ENCODE measurements around the gene NDUFV1.
"Not testable (repeated sequence)": the region's sequence is repeated elsewhere in the genome, so short reads cannot be mapped to it uniquely, and the experiment has no call there.

NDUFV1 gene

DNA sequence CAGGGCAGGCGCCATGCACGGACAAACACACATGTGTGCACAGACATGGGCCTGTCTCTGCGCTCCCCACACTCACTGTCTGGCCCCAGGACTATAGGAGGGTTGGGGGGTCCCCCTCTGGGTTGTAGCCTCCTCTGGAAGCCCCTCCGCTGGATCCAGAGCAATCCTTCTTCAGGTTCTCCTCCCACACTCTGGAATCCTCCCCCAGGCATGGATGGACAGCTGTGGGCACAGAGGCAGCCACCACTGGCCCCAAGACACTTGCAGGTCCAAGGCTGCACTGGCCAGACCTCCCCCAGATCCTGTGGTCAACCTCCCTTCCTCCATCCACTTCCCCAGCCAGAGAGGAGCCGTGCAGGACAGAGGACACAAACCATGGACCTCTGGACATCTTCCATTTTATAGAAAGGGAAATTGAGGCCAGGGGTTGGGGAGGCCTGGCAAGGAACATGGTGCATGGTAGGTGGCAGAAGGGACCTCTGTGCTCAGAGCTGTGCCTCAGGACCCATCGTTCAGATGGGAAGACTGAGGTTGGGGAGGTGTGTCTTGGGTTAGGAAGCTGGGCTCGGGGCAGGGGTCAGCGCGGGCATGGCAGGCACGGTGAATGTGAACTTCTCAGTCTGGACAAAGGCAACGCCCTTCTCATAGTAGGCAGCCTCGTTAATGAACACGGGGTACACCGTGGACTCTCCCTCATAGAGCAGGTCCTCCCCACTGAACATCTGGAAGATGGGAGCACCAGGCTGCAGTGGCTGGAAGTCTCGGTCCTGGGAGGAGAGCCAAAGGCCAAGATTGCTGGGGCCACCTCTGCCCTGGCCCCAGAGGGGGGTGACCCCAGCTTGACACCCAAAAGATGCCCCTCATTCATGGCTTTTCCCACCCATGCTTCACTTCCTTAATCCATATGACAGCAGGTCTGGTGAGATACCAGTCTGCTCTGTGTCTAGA, 35.7 kb downstream of the NDUFV1 start:
- no peak for DNase-seq

DNA sequence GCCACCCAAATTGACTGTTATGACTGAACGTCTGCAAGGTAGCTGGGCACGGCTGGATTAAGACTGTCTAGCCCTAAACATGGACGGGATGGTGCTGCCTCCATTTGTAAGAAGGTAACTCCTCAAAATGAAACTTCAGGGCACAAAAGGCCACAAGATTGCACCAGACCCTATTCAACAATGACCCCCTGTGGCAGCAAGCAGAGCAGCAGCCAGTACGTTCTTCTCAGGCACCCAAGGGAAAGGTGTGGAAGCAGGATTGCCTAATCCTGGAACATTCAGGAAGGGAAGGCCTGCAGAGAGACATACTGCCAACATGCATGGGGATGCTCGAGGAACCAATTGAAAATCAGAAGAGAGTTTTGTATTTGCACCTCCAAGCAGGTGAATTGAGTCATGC, 37.3 kb downstream of the NDUFV1 start:
- no peak for DNase-seq

DNA sequence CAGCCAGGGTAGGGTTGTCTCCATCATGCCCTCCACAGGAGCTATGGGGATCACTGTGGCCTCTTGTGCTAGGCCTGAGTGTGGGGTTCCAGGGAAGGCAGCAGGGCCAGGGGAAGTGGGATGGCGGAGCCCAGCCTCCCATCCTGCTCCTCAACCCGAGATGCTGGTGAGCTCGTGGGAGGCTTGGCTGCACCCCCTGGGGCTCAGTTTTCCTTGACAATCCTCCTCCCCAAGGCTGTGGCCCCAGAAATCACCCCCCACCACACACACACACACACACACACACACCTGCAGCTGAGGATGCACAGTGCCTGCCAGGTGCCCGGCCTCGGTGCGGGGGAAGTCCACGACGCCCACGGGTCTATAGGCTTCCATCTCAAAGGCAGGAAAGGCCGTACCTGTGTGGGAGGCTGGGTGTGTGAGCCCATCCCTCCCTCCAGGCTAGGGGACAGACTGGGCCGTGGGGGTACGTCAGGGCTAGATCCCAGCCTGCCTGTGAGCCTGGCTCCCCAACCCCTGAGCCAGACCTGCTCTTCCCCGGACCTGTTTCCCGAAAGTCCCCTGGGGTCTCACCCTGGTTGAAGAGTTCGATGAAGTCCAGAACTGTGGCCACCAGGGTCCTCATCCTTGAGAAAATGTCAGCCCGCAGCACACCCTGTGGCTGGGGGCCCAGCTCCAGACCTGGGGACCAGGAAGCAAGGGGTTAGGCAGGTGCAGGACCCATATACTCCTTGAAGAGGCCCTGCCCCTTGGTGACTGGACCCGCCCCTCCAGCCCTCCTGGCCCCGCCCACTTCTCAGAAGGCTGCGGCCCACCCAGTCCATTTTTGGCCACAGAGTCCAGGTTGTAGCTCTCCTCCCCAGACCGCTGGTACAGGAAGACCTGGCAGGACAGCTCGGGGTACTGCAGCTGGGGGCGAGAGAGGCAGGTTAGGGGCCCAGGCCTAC, 38.0 kb downstream of the NDUFV1 start:
- no peak for DNase-seq

DNA sequence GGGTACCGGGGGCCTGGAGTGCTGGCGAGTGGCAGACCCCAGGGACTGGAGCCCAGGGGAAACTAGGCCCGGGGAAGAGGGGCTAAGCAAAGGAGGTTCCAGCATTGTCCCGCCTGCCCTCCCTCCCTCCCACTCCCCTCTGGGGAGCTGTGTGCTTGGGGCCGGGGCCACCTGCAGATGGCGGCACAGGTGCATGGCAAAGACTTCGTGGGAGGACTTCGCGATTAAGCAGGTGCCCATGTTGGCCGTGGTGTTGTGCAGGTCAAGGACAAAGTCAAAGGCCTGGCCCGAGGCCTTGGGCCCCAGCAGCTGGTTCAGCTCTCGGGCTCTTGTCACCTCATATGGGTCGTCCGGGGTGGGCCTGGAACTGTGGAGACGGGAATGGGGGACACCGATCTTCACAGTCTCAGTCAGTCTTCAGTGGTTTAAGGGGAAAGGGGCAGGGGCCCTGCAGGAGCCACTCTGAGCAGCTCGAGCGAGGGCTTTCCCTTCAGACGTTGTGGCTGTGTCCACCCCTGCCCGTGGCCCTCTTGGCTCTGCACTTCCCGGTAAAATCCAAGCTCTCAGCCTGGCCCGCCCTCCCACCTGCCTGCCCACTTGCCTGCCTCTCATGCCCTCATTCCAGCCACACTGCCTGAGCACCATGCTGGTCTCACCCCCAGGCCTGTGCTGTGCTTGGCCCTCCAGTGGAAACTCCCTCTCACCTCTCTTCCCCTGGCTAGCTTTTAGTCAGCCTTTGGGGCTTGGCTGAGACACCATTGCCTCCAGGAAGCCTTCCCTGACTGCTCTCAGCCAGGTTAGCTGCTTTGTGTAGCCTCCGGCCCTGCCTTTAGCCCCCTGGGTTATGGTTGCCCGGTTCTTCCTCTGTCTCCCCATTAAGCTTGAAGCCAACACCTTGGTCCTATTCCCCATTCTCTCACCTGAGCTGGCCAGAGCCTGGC, 39.1 kb downstream of the NDUFV1 start:
- no peak for DNase-seq

DNA sequence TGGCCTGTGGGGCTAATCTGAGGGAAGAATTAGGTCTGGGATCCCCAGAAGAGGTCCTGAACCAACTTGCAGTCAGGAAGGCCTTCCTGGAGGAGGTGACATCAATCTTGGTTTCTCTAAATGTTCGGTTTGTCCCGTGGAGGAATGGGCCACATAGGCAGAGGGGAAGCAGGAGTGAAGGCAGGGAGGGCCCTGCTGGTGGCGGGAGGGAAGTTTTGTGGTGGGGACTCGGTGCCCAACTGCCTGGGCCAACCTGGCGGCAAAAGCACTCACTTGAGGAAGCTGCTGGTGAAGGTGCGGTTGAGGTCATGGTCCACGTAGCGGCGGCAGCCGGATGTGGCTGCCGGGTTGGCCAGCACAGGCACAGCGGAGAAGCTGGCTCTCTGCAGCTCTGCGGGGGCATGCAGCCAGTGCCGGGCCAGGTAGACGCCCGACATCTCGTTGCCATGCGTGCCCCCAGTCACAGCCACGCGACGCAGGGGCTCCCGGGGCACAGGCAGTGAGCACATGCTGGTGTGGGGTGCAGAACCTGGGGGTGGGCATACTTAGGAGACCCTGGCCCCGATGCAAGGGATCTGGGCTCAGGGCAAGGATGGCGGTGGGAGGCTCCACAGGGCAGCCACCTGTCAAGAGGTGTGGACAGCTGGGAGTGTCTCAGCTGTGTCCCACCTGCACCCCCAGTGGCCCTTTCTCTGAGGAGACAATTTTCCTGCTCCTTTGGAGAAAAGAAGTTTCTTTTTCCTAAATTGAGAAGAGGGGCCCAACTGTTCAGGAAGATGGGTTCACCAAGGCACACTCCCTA, 40.0 kb downstream of the NDUFV1 start:
- peak; percentile 30 for DNase-seq

DNA sequence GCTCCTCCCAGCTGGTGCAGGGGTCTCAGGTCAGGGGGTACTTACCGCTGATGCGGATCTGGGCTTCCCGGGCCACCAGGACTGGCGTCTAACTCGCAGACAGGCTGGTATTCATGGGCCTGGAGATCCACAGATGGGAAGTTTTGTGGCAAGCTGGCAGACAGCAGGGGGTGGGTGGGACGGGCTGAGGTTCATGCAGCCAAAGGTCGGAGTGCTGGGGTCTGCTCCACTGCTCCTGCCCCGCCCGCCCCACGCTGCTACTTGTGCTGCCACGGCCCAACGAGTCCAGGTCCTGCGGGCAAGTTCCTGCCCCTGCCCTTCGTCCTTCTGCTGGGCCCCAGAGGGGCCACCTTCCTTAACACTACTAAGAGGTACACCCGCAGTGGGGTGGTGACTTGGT, 40.7 kb downstream of the NDUFV1 start:
- DNase-seq, result no peak

DNA sequence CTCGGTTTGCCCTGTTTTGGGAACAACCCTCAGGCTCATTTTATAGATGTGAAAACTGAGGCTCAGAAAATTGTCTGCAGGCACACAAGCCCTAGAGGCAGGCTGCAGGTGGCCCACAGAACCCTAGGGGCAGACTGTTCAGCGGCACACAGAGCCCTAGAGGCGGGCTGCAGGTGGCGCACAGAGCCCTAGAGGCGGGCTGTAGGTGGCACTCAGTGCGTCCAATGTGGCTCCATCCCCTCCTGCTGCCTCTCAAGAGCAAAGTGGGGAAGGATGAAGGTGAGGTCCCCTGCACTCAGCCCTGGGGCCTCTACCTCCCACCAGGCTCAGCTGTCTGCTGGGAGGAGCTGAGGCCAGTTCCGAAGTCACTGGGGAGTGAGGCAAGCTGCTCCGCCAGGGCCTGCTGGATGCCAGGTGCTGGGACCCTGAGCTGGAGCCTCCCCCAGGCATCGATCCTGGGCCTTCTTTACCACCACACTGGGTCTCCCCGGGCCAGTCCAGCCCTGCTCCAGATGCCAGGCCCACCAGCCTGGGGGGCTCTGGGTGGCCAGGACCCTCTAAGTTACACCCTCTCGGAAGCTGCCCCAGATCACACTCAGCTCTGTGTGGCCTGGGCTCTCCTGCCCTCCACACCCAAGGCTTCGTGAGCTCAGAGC, 41.5 kb downstream of the NDUFV1 start:
- DNase-seq, result peak; percentile 39

DNA sequence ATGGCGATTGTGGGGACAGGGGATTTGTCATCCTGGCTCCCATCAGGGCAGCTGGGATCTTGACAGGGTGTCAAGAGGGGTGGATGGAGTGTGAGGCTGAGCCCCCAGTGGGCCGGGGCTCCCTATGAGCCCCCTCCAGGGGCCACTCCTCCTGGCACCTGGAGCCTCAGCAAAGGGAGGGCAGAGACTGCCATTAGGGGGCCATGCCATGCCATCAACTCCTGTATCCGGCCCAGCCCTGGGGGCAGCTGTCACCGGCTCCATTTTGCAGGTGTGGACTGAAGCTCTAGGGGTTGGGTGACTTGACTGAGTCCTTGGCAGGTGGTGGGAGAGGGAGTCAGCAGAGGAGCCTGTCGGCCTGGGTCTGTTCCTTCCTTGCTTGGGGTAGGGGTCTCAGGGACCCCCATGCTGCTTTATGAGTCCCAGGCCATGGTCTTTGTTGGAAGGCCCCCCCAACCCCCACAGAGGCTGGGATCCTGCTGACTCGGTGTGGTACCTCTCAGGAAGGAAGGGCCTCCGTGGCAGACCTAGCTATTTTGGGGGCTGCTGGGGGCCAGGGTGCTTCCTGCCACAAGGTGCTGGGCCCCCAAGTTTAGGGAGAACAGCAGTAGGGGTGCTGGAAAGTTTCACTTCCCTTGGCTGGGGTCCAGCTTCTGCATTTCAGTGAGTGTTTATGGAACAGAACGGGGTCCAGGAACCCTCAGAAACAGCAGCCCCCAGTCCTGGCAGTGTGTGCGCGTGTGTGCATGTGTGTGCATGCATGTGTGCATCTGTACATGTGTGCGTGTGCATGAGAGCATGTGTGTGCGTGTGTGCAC, 42.3 kb downstream of the NDUFV1 start:
- DNase-seq, result no peak

DNA sequence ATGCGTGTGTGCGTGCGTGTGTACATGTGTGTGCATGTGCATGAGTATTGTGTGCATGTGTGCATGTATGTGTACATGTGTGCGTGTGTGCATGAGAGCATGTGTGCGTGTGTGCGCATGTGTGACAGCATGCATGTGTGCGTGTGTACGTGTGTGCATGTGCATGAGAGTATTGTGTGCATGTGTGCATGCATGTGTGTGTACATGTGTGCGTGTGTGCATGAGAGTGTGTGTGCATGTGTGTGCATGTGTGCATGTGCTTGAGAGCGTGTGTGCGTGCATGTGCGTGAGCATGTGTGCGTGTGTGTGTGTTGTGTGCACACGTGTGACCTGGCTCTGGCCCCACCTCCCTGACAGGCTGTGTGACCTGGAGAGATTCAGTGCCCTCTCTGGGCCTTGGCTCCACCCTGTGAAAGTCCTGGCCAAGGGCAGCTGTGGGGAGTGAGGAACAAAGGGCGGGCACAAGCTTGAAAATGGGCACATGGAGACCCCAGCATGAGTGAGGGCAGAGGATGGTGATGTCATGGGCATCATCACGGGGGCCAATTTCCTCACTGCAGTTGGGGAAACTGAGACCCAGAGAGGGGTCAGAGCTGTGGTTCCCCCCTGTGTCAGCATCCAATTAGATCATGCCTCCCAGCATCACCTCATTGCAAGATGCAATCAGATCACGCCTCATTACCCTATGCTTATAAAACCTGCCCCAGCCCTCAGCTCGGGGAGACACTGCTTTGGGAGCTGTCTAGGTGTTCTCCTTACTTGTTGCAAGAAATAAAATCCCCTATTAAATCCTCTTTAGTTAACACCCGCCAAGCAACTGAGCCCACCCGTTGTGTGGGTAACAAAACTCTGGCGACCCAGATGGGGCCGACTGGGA, 43.1 kb downstream of the NDUFV1 start:
- DNase-seq, result no peak

DNA sequence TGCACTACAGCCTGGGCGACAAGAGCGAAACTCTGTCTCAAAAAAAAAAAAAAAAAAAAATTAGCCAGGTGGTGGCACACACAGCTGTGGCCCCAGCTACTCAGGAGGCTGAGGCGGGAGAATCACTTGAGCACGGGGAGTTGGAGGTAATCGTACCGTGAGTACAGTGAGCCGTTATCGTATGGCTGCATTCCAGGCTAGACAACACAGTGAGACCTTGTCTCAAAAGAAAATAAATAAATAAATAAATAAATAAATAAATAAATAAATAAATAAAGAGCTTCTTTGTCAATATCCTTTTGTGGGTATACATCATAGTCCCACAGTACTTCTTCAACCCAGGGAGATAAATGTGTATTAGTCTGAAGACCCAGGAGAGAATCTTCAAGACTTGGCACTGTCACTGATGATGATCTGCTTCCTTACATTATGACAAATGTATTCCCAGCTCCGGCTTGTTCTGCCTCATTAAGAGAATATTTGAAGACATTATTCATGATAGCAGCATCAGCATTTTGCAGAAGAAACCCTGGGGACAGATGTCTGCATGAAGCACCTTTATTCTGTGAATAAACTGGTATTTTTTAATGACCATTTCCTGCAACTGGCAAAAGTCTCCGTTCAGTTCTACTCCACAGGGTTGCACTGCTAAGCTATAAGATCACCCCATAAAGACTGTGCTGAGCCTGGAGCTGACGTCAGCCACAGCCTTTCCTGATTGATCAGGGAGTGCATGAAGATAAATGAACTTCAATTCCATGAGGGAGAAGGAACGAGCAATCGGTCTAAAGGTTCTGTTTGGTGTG, 45.4 kb downstream of the NDUFV1 start:
- no peak for DNase-seq

DNA sequence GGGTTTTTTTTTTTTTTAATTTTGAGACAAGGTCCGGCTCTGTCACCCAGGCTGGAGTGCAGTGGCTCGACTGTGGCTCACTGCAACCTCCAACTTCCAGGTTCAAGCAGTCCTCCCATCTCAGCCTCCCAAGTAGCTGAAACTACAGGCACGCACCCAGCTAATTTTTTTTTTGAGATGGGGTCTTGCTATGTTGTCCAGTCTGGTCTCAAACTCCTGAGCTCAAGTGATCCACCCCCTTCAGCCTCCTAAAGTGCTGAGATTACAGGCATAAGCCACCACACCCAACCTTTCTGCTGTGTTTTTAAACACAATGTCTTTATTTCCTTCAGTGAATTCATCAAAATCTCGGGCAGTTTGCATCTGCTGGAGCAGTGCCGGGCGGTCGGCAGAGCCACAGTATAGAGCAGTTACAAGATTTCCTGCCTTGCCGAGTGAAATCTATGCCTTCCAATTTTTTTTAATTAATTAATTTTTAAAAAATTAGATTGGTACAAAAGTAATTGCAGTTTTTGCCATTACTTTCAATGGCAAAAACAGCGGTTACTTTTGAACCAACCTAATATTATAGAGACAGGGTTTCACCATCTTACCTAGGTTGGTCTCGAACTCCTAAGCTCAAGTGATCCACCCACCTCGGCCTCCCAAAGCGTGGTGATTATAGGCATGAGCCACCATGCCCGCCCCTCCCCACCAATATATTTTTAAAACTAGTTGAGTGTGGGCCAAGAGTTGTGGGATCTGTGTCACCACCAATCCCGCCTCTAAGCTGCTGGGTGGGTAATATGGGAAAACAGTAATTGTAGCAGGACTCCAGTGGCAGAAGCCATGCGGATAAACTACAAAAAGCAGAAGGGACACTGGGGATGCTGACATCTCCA, 46.5 kb downstream of the NDUFV1 start:
- DNase-seq, result no peak

DNA sequence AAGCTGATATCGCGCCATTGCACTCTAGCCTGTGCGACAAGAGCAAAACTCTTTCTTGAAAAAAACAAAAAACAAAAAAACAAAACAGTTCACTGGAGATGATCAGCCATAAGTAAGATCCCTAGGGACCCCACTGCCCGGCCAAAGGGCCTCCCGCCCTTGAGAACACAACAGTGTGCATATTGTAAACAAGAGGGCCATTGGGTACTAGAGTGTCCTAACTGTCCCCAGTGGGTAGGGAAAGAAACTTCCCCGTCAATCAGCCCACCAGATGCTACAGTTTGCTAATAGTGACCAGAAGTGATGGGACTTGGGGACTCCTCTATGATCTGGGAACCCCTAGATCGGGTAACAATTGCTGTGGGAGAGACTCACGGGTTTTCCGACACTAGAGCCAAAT, 47.5 kb downstream of the NDUFV1 start:
- no peak for DNase-seq

DNA sequence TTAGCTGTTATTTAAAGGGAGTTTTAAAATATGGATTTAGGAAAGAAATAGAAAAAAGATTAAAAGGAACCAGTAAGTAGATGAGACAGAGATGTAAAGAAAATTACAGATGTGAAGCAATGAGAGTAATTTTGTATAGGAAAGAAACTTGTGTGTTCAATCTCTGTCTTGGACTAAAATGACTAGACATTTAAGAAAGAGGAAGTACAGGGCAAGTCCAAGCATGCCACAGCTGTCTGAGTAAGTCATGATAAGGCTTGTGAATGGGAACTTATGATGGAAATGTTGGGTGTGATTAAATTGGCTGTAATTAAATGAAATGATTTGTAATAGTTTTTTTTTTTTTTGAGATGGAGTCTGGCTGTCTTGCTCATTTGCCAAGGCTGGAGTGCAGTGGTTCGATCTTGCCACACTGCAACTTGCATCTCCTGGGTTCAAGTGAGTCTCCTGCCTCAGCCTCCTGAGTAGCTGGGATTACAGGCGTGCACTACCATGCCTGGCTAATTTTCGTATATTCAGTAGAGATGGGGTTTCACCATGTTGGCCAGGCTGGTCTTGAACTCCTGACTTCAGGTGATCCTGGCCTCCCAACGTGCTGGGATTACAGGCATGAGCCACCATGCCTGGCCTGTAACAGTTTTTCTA, 49.7 kb downstream of the NDUFV1 start:
- no peak for DNase-seq

DNA sequence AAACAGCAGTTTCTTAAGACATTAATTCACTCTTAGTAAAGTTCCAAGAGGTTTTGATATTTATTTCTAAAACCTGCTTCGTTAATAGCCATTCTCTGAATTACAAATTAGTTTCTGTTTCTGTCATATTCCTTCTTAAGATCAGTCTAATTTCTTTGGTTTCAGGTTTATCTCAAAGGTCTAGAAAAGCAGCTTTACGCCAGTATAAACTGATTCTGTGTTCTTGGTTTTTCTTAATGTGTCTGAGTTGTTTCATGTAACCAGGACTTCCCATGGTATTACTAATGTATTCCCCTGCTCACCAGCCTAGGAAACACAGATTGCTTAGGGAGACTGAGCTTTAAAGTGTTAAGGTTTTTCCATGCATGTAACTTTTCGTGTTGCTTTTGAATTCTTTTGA, 50.6 kb downstream of the NDUFV1 start:
- DNase-seq, result no peak

DNA sequence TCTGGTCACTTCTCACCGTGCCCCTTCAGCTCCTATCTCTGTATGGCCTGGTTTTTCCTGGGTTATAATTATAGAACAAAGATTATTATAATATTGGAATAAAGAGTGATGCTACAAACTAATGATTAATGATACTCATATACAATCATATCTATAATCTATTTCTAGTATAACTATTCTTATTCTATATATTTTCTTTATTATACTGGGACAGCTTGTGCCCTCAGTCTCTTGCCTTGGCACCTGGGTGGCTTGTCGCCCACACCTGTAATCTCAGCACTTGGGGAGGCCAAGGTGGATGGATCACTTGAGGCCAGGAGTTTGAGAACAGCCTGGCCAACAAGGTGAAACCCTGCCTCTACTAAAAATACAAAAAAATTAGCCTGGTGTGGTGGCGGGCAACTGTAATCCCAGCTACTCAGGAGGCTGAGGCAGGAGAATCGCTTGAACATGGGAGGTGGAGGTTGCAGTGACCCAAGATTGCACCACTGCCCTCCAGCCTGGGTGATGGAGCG, 53.0 kb downstream of the NDUFV1 start:
- not testable (repeated sequence) for DNase-seq

DNA sequence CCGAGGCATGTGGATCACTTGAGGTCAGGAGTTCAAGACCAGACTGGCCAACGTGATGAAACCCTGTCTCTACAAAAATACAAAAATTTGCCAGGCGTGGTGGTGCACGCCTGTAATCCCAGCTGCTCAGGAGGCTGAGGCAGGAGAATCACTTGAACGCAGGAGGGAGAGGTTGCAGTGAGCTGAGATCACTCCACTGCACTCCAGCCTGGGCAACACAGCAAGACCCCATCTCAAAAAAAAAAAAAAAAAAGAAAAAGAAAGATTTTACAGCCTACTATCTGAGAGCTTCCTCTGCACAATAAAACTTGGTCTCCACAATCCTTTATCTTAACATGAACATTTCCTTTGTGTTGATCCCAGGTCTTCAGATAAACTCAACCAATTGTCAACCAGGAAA, 54.0 kb downstream of the NDUFV1 start:
- not testable (repeated sequence) for DNase-seq

Measured in CD4-positive, alpha-beta T cell treated with Interleukin-4 for 4 hours (primary cell).